Activated gamma-delta T cell treated with Interleukin-2 at 50 U/mL for 16 hours (primary cell): Measurements from ENCODE around the gene GDPD5.

Experiments
- DNase-seq: peaks from one replicate; pipeline ENCODE4 v3.0.0-alpha.2; 2020

The GDPD5 gene

DNA sequence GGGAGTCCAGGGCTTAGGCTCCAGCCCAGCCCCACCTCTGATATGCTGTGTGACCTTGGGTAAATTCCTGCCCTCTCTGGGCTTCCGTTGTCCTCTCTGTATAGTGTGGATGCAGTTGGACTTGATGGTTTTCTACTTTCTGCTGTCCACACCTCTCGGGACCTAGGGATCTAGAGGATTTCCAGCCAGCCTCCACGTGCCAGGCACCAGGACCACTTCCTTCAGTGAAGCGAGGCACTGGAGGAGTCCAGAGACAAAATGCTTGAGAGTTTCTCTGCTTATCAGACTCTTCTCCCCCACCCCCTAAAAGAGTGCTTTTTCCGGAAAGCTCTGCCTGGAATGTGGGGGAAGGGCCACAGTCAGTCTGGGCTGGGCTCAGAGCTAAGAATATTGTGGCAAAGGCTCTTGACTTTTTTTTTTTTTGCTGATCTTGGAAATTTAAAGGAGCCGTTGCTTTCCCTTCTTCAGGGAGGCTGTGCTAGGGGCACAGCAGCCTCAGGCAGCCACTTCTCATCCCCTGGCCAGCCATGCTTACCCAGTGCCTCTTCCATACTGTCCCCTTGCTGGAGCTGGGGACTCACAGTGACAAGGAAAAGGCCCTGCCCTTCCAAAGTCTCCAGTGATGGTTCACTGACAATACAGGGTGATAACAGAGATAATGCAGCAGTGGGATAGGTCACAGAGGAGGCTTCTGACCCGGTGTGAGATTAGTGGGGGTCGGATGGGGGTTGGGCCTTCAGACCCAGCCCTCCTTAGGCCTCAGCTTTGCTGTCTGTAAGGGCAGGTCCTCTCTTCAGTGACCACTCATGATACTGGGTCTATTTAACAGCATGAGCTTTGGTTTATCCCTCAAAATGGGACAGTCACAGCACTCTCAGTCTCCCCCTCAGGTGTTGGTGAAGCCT, 33.5 kb upstream of the GDPD5 start:
- no peak for DNase-seq

DNA sequence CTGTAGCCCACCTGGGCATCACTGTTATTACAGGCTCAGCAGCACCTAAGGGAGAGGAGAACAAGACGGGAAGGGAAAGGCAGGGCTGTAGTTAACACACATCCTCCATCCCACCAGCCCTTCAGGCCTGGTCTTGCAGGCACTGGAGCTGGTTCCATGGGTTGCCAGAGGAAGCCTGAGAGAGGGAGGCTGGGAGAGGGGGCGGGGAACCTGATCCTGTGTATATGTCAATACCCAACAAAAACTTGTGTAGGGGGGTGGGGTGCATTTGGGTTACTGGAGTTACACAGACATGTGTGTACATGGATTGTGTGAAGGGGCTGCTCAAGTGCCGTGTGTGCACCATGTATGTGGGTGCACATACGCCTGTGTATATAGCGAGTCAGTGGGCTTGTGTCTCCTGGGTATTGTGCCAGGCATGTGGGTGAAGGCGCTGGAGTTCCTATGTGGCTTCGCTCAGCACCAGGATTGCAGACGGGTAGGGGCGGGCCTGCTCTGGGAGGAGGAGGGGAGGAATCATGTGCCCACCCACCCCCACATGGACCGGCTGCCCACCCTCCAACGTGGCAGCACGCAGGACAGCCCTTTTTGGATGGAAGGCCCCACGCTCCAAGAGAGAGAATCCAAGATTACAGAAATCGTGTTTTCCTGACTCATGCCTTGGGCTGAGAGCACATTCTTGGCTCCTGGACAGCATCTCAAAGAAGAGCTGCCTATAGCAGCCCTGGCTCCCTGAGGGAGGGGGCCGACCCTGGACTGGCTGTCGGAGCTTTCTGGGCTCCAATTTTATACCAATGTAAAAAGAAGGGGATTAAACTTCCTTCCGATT, 32.1 kb upstream of the GDPD5 start:
- DNase-seq = no peak

DNA sequence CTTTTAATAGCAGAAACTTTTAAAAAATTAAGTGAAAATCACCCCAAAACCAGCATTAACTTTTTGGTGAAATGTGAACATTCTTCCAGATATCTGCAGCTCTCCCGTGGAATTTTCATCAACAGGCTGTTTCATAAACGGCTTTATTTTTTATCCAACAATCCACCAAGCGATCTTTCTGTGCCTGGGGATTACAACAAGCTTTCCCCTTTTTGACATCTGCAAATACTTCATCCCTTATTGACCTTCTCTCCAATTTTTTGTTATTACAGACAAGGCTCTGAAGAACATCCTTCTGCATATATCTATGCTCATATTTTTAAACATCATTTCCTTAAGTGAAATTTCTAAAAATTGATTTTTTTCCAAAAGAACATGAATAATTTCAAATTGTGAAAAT, 30.5 kb upstream of the GDPD5 start:
- DNase-seq = no peak

DNA sequence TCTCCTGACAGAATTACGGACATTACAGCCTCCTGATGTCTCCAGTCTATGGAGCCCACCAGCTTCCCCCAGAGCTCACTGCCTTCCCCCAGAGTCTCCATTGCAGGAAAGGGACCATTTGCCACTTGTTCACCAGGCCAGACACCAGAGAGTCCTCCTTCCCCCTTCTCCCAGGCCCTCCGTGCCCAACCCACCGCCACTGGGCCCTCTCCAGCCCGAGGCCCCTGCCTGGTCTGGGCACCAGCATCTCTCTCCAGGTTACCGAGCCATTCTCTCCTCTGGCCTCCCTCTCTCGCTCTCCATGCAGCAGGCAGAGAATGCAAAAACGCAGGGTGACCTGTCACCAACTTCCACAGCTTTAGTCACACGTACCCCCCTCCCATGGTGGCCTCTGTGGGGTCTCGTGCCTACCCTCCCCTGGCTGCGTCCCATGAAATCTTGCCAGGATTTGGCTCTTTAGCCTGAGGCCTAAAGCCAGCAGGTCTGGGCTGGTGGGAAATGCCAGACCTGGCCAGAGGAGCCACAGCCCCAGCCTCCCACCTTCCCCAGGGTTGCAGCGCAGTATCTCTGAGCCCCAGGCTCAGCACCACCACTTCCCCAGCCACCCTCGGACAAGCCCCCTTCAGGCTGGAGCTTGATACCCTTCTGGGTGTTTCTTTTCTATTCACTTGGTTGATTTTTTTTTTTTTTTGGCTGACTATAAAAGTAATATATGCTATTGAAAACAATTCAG, 29.5 kb upstream of the GDPD5 start:
- no peak for DNase-seq

DNA sequence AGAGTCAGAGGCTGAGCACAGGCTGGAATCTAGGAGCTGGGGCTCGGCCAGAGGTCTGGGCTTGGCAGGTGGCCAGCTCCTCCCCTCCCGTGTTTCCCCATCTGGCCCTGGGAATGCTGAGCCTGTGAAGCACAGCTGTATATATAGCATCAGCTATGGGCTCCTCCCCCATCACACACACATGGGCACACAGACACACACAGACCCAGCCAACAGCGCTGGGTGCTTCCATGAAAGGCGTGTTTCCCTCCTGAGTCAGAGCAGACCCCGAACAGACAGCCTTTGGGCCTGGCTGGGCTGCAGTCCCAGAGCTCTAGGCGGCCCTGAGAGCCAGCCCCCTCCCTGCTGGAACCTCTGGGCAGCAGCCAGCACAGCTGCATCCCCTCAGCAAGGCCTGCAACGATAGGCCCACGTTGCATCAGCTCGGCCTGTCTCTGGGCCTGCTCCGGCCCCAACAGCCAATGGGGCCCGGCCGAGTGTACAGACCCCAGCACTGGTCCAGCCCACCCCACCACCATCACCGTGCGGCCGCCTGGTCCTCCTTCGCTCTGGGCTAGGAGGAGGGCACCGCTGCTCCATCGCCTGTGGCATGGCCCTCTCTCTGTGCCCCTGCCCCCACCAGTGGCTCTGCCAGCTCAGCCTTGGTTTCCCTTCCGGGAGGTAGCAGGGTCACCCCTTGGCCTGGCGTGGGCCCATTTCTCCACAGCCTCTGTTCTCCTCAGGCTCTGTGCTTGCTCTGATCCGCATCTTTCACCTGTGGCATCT, 28.7 kb upstream of the GDPD5 start:
- DNase-seq = no peak

DNA sequence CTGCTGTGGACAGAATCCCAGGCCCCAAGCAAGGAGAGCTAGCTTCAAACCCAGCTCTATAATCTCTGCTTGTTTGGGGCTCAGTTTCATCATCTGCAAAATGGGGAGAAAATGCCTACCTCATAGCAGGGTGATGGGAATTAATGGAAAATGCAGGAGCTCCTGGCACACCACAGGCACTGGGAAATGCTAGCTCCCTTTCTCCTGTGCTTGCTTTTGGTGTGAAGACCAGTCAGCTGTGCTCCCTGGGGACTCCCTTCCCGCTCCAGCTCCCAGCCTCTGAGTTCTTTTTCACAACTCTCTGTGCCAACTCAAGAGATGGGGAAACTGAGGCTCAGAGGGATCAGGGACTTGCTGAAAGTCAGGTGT, 28.1 kb upstream of the GDPD5 start:
- DNase-seq = no peak

DNA sequence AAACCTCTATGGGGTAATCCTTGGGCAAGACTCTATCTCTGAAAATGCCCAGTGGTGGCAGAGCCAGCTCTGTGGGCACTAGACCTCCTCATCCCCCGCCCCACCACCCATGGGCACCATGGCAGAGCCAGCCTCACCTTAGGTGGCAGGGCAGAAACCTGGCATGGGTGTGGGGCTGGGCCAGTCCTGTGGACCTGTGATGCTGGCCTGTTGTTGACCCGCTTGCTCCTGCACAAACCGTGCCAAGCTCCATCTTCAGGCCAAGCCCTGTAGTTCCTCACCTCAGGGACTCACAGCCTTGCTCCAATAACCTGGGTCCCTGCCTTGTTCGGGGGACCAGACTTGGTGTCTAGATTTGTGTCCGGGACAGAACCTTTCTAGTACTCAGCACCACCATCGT, 27.4 kb upstream of the GDPD5 start:
- no peak for DNase-seq

DNA sequence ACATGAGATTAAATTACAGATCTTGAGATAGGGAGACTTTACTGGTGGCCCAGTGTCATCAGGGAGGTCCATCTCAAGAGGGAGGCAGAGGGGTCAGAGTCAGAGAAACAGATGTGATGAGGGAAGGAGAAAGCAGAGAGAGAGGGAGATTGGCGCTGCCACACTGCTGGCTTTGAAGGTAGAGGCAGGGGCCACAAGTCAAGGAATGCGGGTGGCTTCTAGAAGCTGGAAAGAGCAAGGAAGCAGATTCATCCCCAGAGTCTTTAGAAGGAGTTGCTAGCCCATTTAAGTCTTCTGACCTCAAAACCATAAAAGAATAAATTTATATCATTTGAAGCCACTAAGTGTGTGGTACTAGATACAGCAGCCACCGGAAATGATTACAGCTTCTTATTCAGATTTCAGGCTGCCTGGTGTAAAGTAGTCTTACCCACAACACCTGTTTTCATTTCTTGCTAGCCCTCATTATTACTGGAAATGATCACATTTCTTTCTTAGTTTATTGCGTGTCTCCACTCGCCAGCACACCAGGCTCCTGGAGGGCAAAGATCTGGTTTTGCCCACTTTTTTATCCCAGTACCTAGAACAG, 23.7 kb upstream of the GDPD5 start:
- DNase-seq = no peak

DNA sequence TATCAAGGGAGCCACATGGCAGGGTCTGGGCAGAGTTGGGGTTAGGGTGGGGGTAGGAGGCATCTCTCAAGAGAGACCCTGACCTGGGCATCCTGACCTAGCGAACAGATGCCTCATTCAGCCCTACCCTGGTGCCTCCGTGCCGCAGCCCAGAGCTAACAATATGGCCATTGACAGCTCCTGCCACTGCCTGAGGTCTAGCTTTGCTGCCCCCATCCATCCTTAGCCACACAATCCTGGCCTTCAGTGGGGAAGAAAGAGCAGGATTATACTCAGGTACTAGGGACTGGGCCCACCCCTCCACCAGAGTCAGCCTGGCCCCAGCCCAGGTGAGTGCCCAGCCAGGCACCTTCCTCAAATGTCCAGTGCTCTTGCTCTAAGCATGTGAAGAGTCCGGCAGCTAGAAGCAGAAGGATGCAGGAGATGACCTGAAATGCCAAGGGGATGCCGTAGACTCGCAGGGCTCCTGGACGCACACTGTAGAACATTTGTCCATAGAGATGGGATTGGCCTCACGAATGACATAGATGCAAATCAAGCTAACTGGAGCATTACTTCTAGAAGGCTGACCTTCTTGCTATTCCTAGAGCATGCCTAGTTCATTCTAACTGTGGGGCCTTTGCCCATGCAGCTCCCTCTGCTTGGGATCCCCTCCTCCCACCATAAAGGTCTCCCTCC, 23.0 kb upstream of the GDPD5 start:
- no peak for DNase-seq

DNA sequence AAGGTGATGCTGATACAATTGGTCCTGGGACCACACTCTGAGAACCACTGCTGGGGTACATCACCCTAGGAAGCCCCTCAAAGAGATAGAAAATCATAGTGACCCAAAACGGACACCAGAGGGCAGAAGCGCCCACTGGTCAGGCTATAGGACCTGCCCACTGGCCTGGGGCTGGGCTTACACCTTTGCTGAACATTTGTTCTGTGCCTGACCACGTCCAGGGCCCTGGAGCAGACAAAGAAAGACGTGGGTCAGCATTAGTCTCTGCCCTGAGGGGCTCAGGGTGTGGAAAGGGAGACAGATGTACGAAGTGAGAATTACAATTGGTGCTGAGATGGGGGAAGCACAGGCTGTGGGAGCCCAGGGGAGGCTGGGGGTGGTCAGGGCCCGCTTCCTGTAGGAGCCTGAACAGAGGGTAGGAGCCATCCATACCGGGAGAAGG, 21.9 kb upstream of the GDPD5 start:
- peak; percentile 22 for DNase-seq

DNA sequence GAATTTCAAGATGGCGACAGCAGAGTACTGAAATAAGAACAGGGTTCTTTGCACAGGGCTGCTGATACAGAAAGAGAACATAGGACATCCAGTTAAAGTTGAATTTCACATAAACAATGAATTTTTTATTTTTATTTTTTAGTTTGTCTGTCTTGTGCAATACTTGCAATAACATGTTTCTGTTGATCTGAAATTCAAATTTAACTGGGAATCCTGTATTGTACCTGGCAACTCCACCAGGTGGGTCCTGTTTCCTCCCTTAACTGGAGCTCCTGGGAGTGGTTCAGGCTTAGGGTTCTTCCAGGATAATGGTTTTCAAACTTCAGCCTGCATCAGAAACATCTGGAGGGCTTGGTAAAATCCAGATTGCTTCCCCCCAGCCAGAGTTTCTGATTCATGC, 21.4 kb upstream of the GDPD5 start:
- DNase-seq = no peak

DNA sequence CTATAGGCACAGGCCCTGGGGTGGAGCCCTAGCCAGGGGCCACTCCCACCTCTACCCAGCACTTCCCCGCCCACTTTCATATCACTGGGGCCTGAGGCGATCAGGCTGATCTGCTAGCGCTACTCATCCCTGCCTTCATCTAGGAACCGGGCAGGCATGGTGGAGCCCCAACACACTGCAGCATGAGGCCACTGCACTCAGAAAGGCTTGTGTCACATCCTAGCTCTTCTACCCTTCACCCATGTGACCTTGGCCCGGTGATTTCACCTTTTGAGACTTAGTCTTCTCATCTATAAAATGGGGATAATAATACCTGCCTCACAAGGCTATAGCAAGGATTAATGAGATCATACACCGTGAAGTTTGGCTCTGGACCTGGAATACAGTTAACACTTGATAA, 18.1 kb upstream of the GDPD5 start:
- DNase-seq = no peak

DNA sequence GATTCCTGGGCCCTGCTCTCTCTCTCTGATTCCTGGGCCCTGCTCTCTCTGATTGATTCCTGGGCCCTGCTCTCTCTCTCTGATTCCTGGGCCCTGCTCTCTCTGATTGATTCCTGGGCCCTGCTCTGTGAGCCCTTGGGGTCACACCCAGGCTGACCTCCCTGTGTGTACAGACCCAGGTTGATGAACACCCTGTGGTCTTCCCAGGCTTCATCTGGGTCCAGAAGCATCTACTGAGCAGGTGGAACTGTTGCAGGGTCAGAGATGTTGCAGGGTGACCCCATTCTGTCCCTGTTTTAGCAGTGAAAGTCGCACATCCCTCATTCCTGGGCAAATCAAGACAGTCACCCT, 16.3 kb upstream of the GDPD5 start:
- DNase-seq = no peak

DNA sequence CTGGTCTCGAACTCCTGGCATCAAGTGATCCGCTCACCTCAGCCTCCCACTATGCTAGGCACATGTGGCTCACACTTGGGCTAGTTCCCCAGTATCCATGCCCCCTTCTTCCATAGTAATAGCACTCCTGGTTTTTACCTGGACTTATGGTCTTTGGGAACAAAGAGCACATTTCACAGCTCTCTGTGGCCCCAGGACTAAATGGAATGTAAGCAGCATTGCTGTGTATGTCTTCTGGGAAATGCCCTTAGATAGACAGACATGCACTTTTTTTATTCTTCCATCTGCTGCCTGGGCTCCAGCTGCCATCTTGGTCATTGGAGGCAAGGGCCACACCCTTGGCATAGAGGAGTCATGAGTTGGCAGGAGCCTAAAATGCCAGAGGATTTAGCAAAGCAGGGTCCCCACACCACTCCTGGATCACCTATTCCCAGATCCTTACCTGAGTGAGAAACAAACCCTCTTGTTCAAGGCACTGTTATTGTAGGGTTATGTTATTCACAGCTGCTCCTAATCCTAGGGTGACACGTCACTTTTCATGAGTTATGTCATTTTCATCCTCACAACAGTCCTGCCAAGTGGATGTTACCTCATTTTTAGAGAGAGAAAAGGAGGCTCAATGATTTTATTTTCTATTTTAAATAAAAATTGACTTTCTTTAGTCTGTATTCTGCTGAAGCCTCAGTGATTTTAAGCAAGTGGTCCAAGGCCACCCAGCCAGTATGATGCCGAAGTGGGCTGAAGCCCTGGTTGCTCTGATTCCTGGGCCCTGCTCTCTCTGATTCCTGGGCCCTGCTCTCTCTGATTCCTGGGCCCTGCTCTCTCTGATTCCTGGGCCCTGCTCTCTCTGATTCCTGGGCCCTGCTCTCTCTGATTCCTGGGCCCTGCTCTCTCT, 15.7 kb upstream of the GDPD5 start:
- no peak for DNase-seq

DNA sequence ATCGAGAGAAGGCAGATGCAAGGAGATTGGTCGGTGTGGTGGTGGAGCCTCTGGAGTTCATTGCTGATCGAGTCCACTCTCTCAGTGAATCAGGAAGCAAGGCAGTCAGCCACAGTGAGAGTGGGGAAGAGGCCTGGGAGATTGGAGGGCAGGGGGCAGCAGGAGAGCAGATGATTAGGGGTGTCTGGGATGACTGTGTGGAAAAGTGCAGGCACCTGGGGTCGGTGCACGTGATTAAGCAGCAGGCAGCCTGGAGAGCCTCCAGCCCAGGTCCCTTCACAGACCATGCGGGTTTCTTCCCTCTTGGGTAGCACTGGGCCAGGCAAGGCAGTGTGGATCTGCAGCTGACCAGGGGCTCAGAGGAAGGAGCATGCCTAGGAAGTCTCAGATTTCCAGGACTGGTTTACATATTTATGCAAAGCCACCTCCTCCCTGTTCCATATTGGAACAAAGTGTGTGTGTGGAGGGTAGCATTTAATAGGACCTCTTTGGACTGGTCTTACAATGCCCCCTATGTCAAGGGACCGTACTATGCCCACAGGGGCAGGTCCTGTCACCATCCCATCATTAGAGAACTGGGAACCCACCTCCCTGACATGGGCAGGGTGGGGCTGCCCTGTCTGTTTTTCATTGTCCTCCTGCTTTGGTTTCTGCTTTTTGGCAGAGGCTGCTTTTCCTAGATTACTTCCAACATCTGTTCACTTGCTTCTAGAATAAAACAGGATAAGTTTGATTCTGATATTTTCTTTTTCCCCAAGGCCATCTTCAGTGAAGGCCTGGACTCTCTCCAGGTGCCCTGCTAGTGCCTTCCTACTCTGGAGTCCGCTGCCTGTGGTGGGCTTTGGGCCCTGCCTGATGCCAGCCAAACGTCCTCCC, 14.0 kb upstream of the GDPD5 start:
- DNase-seq = no peak

DNA sequence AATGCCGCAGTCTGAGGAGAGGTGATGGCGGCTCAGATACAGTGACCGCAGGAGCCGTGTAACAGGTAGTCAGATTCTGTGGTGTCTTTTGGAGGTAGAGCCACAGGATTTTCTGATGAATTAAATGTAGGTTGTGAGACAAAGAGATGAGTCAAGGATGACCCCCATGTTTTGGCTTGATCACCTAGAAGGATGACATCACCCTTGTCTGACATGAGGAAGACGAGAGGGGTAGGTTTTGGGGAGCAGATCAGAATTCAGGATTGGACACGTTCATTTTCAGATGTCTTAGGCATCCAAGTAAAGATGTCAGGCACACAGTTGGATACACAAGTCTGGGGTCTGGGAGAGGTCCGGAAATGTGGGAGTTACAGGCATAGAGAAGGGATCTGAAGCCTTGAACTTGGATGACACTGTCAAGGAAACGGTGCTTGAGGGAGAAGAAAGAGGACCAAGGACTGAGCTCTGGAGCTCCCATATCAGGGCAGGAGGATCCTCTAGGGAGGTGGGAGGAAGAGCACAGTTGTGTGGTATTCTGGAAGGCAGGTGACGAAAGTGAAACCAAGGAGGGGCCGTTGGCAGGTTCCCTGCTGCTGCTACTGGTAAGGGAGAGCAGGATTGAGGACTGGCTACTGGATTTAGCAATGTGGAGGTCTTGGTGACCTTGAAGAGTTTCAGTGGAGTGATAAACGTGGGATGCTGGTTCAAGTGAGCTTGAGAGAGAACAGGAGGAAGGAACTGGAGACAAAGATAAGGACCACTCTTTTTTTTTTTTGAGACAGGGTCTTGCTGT, 12.6 kb upstream of the GDPD5 start:
- DNase-seq = no peak

DNA sequence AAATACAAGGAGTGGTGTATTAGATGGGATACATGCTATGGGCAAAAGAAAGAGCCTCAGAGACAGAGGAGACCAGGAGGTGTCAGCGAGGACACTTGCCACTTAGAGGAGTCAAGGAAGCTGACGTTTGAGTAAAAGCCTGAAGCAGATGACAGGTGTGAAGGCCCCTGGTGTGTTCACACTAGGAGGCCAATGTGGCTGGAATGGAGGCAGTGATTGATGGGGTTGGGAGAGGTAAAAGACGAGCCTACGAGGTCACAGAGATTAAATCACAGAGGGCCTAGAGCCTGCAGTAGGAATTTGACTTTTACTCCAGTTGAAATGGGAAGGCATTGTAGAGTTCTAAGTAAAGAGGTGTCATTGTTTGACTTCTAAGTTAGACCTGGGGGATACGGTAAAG, 12.0 kb upstream of the GDPD5 start:
- DNase-seq = no peak

DNA sequence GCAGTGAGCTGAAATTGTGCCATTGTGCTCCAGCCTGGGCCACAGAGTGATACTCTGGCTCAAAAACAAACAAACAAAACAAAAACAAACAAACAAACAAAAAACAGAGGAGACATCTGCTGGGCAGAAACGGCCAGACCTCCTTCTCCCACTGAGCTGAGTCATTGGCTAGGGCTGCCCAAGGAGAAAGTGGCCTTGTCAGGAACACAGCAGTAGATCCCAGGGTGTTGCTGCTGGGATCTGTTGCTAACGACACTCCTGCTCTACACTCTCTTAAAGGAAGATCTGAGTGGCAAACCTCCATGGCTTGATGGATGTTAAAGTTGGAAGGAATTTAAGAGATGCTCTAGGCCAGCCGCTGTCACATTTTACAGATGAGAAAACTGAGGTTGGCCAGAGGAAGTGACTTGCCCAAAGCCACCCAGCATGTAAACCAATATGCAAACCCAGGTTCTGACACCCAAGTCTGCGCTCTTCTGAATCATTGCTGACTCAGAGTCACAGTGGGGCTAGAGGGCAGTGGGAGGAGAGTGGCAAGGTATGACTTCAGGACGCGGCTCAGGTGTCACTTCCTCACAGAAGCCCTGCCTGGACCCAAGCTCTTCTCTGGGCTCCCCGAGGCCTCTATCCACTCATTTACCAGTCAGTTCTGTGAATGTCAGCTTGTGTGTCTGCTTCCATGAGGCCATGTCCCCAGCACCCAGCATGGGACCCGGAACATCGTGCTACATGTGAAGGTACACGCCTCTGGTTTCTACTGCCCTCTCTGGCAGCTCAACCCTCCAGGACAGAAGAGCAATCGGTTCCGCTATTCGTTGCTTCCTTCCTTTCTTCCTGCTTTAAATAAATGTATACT, 11.3 kb upstream of the GDPD5 start:
- peak; percentile 49 for DNase-seq
